A549 (cell line): ENCODE results near the gene GIMAP5.

ENCODE experiments used
- CEBPB ChIP-seq, 2 experiments: fragments of >200 bp in 1 of 2; sonication (Bioruptor Twin) in 1 of 2; formaldehyde crosslinking in 1 of 2; IDR thresholded peaks; 2 replicates each; pipeline ENCODE4 v1.6.1; 2012 to 2016
- EP300 ChIP-seq, 2 experiments: fragments of >200 bp; sonication (Bioruptor Twin); formaldehyde crosslinking; IDR thresholded peaks; 2 replicates in 1 of 2; 3 replicates in 1 of 2; pipeline ENCODE4 v1.6.1; 2016 to 2017
- POLR2A ChIP-seq: IDR thresholded peaks from 2 replicates; pipeline ENCODE4 v1.6.1; 2012; ENCODE audit warnings: mild to moderate bottlenecking, low read length
- RAD21 ChIP-seq, 2 experiments: fragments of >200 bp in 1 of 2; sonication (Bioruptor Twin) in 1 of 2; formaldehyde crosslinking in 1 of 2; IDR thresholded peaks in 1 of 2; conservative IDR thresholded peaks in 1 of 2; 2 replicates in 1 of 2; 3 replicates in 1 of 2; pipeline ENCODE4 v1.6.1; 2012 to 2018; ENCODE audit warnings: inconsistent platforms in 1 of 2
- TF ChIP-seq, protein P1 (sequence below): fragments of >200 bp; sonication (Bioruptor Twin); formaldehyde crosslinking; IDR thresholded peaks from 3 replicates; pipeline ENCODE4 v1.5.1; 2016
- TF ChIP-seq, protein P2 (sequence below): IDR thresholded peaks from 2 replicates; pipeline ENCODE4 v1.6.1; 2012

DNA sequence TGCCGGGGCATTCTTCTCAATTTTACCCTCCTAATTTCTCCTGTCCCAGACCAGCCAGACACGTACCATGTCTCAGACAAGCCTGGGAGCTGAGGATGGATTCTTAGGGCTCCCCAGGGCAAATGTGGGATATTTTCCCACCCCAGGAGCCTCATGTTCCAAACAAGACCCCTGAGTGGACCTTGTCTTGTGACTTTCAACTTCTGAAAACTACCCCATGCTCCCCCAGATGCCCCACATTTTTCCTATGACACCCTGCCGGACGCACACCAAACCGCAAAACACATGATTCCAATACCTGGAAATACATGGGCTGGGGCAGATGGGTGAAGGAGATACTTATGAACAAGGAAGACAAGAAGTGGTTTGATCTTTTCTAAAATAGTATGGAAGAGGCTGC, 874 bp downstream of the GIMAP5 start:
- TF ChIP-seq EP300 (IDR thresholded peaks at IDR 0.05) (no peak), CEBPB (IDR thresholded peaks at IDR 0.05) (no peak), POLR2A (no peak), RAD21 (conservative IDR thresholded peaks at IDR 0.05 in 1 of 2, IDR thresholded peaks at IDR 0.05 in 1 of 2) (no peak)
- TF ChIP-seq, protein P1, sequence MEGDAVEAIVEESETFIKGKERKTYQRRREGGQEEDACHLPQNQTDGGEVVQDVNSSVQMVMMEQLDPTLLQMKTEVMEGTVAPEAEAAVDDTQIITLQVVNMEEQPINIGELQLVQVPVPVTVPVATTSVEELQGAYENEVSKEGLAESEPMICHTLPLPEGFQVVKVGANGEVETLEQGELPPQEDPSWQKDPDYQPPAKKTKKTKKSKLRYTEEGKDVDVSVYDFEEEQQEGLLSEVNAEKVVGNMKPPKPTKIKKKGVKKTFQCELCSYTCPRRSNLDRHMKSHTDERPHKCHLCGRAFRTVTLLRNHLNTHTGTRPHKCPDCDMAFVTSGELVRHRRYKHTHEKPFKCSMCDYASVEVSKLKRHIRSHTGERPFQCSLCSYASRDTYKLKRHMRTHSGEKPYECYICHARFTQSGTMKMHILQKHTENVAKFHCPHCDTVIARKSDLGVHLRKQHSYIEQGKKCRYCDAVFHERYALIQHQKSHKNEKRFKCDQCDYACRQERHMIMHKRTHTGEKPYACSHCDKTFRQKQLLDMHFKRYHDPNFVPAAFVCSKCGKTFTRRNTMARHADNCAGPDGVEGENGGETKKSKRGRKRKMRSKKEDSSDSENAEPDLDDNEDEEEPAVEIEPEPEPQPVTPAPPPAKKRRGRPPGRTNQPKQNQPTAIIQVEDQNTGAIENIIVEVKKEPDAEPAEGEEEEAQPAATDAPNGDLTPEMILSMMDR, result no peak
- TF ChIP-seq, protein P2, sequence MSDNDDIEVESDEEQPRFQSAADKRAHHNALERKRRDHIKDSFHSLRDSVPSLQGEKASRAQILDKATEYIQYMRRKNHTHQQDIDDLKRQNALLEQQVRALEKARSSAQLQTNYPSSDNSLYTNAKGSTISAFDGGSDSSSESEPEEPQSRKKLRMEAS, result no peak
